H1 (cell line): ENCODE data around the gene DVL1. TPM values are rescaled to one million over a fixed set of nuclear protein-coding genes. Genes with fewer than 3 reads are reported as not detected.

Experiments used
- CTCF ChIA-PET: fragments of 300-600 bp; sonication (Branson Sonifier 250); formaldehyde crosslinking; loops from one replicate; lab custom pipeline; 2021; ENCODE audit not compliant: partially characterized antibody; lab: Charles Lee
- POLR2A ChIA-PET: fragments of 300-600 bp; sonication (Branson Sonifier 250); formaldehyde crosslinking; loops from one replicate; lab custom pipeline; 2021; ENCODE audit warnings: inconsistent platforms; ENCODE audit not compliant: partially characterized antibody; lab: Charles Lee
- DNase-seq, 2 experiments: peaks; one replicate each; pipeline versions ENCODE4 v3.0.0 to v3.0.0-alpha.2; 2010 to 2022; ENCODE audit warnings: low spot score in 2 of 2, low read depth in 1 of 2, mixed read lengths in 1 of 2
- FAIRE-seq: peaks from 2 replicates; lab custom pipeline; 2011; peaks lifted over from hg19 to GRCh38; lab: Jason Lieb, UNC
- H2AFZ ChIP-seq: 2 replicates; pipeline ENCODE4 v1.8.1; 2012; ENCODE audit warnings: low read length, inconsistent platforms
- H2AK5ac ChIP-seq: 2 replicates; pipeline ENCODE4 v1.6.1; 2013; ENCODE audit warnings: low read depth, low read length
- H2BK120ac ChIP-seq: replicated peaks from 2 replicates; pipeline ENCODE3; 2013; ENCODE audit warnings: low read depth, low read length, inconsistent platforms
- H2BK12ac ChIP-seq: 2 replicates; pipeline ENCODE4 v1.6.1; 2013; ENCODE audit warnings: low read depth, low read length
- H2BK15ac ChIP-seq: 2 replicates; pipeline ENCODE4 v1.6.1; 2013; ENCODE audit warnings: low read length
- H2BK20ac ChIP-seq: 2 replicates; pipeline ENCODE4 v1.6.1; 2013; ENCODE audit warnings: low read length
- H2BK5ac ChIP-seq: 2 replicates; pipeline ENCODE4 v1.6.1; 2013; ENCODE audit warnings: low read depth, low read length
- H3K14ac ChIP-seq: 2 replicates; pipeline ENCODE4 v1.6.1; 2013; ENCODE audit warnings: inconsistent platforms; ENCODE audit not compliant: insufficient read length
- H3K18ac ChIP-seq: 2 replicates; pipeline ENCODE4 v1.6.1; 2013; ENCODE audit warnings: low read length; ENCODE audit errors: extremely low read depth
- H3K23ac ChIP-seq: 2 replicates; pipeline ENCODE4 v1.6.1; 2013; ENCODE audit warnings: inconsistent platforms; ENCODE audit not compliant: insufficient read length
- H3K23me2 ChIP-seq: 2 replicates; pipeline ENCODE4 v1.6.1; 2013; ENCODE audit warnings: low read depth, low read length
- H3K27ac ChIP-seq: 2 replicates; pipeline ENCODE4 v1.6.1; 2011; ENCODE audit warnings: low read depth, low read length, inconsistent platforms
- H3K27me3 ChIP-seq, 4 experiments: replicated peaks in 1 of 4; 1 replicate in 1 of 4; 2 replicates in 3 of 4; pipeline versions ENCODE4 v1.6.1 to v1.8.1; 2011 to 2013; ENCODE audit warnings: low read length in 3 of 4, mild to moderate bottlenecking in 3 of 4, inconsistent platforms in 2 of 4, mixed read lengths in 2 of 4, moderate library complexity in 1 of 4; ENCODE audit not compliant: control insufficient read depth in 3 of 4, insufficient read depth in 3 of 4; ENCODE audit errors: extremely low read depth in 1 of 4
- H3K36me3 ChIP-seq, 4 experiments: 2 replicates each; pipeline versions ENCODE4 v1.6.1 to v1.8.1; 2011 to 2013; ENCODE audit warnings: mild to moderate bottlenecking in 4 of 4, low read length in 3 of 4, moderate library complexity in 2 of 4, control low read depth in 1 of 4, inconsistent platforms in 1 of 4; ENCODE audit not compliant: insufficient read depth in 4 of 4, control insufficient read depth in 2 of 4
- H3K4ac ChIP-seq: replicated peaks from 2 replicates; pipeline ENCODE3; 2013; ENCODE audit warnings: low read length, low read depth, mixed read lengths, inconsistent platforms; ENCODE audit not compliant: insufficient read length
- H3K4me1 ChIP-seq, 4 experiments: replicated peaks in 1 of 4; 1 replicate in 1 of 4; 2 replicates in 3 of 4; pipeline versions ENCODE4 v1.6.1 to v1.8.1; 2011 to 2013; ENCODE audit warnings: low read length in 3 of 4, inconsistent platforms in 2 of 4, mixed read lengths in 1 of 4; ENCODE audit not compliant: insufficient read depth in 4 of 4, control insufficient read depth in 3 of 4
- H3K4me2 ChIP-seq, 2 experiments: 2 replicates each; pipeline versions ENCODE4 v1.6.1 to v1.8.1; 2011 to 2013; ENCODE audit warnings: low read depth in 2 of 2, low read length in 2 of 2, control low read depth in 1 of 2, inconsistent platforms in 1 of 2, mild to moderate bottlenecking in 1 of 2; ENCODE audit not compliant: insufficient read depth in 1 of 2
- H3K4me3 ChIP-seq, 4 experiments: fragments of 200-600, 300-600 bp in 1 of 4; sonication (generic), shearing (Covaris generic), sonication (Bioruptor Twin) in 1 of 4; 2 replicates each; pipeline versions ENCODE4 v1.5.1 to v1.8.1; 2011 to 2016; ENCODE audit warnings: low read length in 4 of 4, low read depth in 3 of 4, control low read depth in 2 of 4, inconsistent platforms in 2 of 4, mild to moderate bottlenecking in 2 of 4, mixed read lengths in 1 of 4, moderate library complexity in 1 of 4; ENCODE audit not compliant: insufficient read depth in 2 of 4; ENCODE audit errors: extremely low read depth in 1 of 4
- H3K56ac ChIP-seq: replicated peaks from 2 replicates; pipeline ENCODE3; 2013; ENCODE audit warnings: low read depth, mild to moderate bottlenecking, mixed read lengths, low read length, inconsistent platforms; ENCODE audit not compliant: insufficient read length
- H3K79me1 ChIP-seq: 2 replicates; pipeline ENCODE4 v1.6.1; 2013; ENCODE audit warnings: low read depth, low read length, control low read depth
- H3K79me2 ChIP-seq, 2 experiments: 2 replicates each; pipeline versions ENCODE4 v1.6.1 to v1.8.1; 2012 to 2013; ENCODE audit warnings: low read length in 2 of 2, mild to moderate bottlenecking in 2 of 2, inconsistent platforms in 1 of 2; ENCODE audit not compliant: insufficient read depth in 2 of 2, control insufficient read depth in 1 of 2
- H3K9ac ChIP-seq, 4 experiments: replicated peaks in 1 of 4; 1 replicate in 1 of 4; 2 replicates in 3 of 4; pipeline versions ENCODE4 v1.6.1 to v1.8.1; 2011 to 2013; ENCODE audit warnings: low read depth in 3 of 4, low read length in 3 of 4, control low read depth in 2 of 4, mild to moderate bottlenecking in 2 of 4, moderate library complexity in 2 of 4, inconsistent platforms in 1 of 4; ENCODE audit errors: extremely low read depth in 1 of 4
- H3K9me3 ChIP-seq, 2 experiments: 2 replicates each; pipeline versions ENCODE4 v1.6.1 to v1.8.1; 2012 to 2013; ENCODE audit warnings: mild to moderate bottlenecking in 2 of 2, moderate library complexity in 2 of 2, control low read depth in 1 of 2, inconsistent platforms in 1 of 2, low read depth in 1 of 2, low read length in 1 of 2, mixed read lengths in 1 of 2; ENCODE audit not compliant: insufficient read depth in 2 of 2
- H4K20me1 ChIP-seq, 2 experiments: replicated peaks in 1 of 2; 2 replicates each; pipeline versions ENCODE3 to v1.8.1; 2011 to 2013; ENCODE audit warnings: inconsistent platforms in 2 of 2, low read length in 2 of 2, mild to moderate bottlenecking in 1 of 2; ENCODE audit not compliant: insufficient read depth in 2 of 2, control insufficient read depth in 1 of 2
- H4K5ac ChIP-seq: 2 replicates; pipeline ENCODE4 v1.6.1; 2013; ENCODE audit warnings: low read length, low read depth, mixed read lengths, inconsistent platforms; ENCODE audit not compliant: insufficient read length
- H4K8ac ChIP-seq: 2 replicates; pipeline ENCODE4 v1.8.0; 2013; ENCODE audit warnings: mild to moderate bottlenecking, moderate library complexity, low read length, inconsistent platforms; ENCODE audit not compliant: insufficient read depth; ENCODE audit errors: extremely low read depth
- H4K91ac ChIP-seq: replicated peaks from 2 replicates; pipeline ENCODE3; 2013; ENCODE audit warnings: low read length, mixed read lengths, inconsistent platforms; ENCODE audit not compliant: insufficient read length
- CTCF ChIP-seq, 3 experiments: IDR thresholded peaks; 1 replicate in 2 of 3; 2 replicates in 1 of 3; pipeline versions ENCODE4 v1.5.1 to v1.6.1; 2011; ENCODE audit warnings: low read length in 3 of 3, mild to moderate bottlenecking in 3 of 3, inconsistent platforms in 2 of 3, low read depth in 1 of 3, moderate library complexity in 1 of 3; ENCODE audit not compliant: insufficient read depth in 1 of 3; ENCODE audit errors: control extremely low read depth in 1 of 3
- FOSL1 ChIP-seq: IDR thresholded peaks from 2 replicates; pipeline ENCODE4 v1.6.1; 2011; ENCODE audit warnings: mild to moderate bottlenecking, low read depth, low read length, moderate library complexity; ENCODE audit not compliant: insufficient read depth
- KDM1A ChIP-seq: fragments of 200-600, 300-600 bp; sonication (generic); IDR thresholded peaks from 2 replicates; pipeline ENCODE4 v1.7.1; 2016; ENCODE audit warnings: mild to moderate bottlenecking, low read length, borderline replicate concordance
- KDM4A ChIP-seq: IDR thresholded peaks from one replicate; pipeline ENCODE4 v1.7.1; 2012; ENCODE audit warnings: low read depth, mild to moderate bottlenecking, moderate library complexity, low read length, inconsistent platforms; ENCODE audit not compliant: severe bottlenecking
- KDM5A ChIP-seq: fragments of 200-600 bp; IDR thresholded peaks from 2 replicates; pipeline ENCODE4 v1.7.1; 2012; ENCODE audit warnings: mild to moderate bottlenecking, low read length, inconsistent platforms, mixed read lengths
- POLR2A ChIP-seq, 2 experiments: IDR thresholded peaks; 1 replicate in 1 of 2; 2 replicates in 1 of 2; pipeline ENCODE4 v1.6.1; 2011; ENCODE audit warnings: low read depth in 2 of 2, low read length in 2 of 2, mild to moderate bottlenecking in 2 of 2; ENCODE audit errors: control extremely low read depth in 1 of 2
- TAF7 ChIP-seq: optimal IDR thresholded peaks from 2 replicates; pipeline ENCODE3; 2011; ENCODE audit warnings: low read depth, mild to moderate bottlenecking, inconsistent platforms, low read length, moderate library complexity, borderline replicate concordance
- ZNF274 ChIP-seq: IDR thresholded peaks from 2 replicates; pipeline ENCODE4 v1.7.0; 2012; ENCODE audit warnings: low read length, borderline replicate concordance; ENCODE audit errors: extremely low read depth
- WGBS, 2 experiments: shearing (Covaris generic) in 1 of 2; methylation state at CpG; one replicate each; pipeline versions ENCODE4 v1.1.6 to v1.1.7; 2013 to 2015; ENCODE audit warnings: low lambda C conversion rate in 2 of 2, mixed read lengths in 2 of 2, inconsistent platforms in 1 of 2, low coverage in 1 of 2, missing lambda C conversion rate in 1 of 2; ENCODE audit not compliant: insufficient replicate concordance in 2 of 2, insufficient coverage in 1 of 2, insufficient read length in 1 of 2; ENCODE audit errors: extremely low coverage in 1 of 2, missing lambda C conversion rate in 1 of 2; 5-methylcytosine and 5-hydroxymethylcytosine counted together
- polyA plus RNA-seq, 7 experiments: library from polyadenylated mRNA; depleted of rRNA in 3 of 7; stranded (reverse) in 5 of 7; unstranded in 2 of 7; fragments of >200 nt in 5 of 7; fragments of 200-250 nt in 2 of 7; gene quantifications; 1 replicate in 5 of 7; 2 replicates in 1 of 7; 4 replicates in 1 of 7; pipeline versions ENCODE4 v1.2.1 to v1.2.3, GENCODE V29; 2011 to 2013; ENCODE audit warnings: missing spikeins in 2 of 7, mixed read lengths in 2 of 7
- total RNA-seq: library from RNA; stranded (reverse); fragmentation: NEBNext Ultra II Directional; extraction: Animal tissue kit (Norgen Biotek cat#: 25700); gene quantifications from 2 replicates; pipeline ENCODE4 v1.2.1, GENCODE V29; 2021

Gene DVL1
- total and polyA plus RNA-seq, 2 of the 8 experiments (the other 6 are each of a cell fraction or from before 2014, with no cell fraction given) = 39.4 to 58.9 TPM

DNA sequence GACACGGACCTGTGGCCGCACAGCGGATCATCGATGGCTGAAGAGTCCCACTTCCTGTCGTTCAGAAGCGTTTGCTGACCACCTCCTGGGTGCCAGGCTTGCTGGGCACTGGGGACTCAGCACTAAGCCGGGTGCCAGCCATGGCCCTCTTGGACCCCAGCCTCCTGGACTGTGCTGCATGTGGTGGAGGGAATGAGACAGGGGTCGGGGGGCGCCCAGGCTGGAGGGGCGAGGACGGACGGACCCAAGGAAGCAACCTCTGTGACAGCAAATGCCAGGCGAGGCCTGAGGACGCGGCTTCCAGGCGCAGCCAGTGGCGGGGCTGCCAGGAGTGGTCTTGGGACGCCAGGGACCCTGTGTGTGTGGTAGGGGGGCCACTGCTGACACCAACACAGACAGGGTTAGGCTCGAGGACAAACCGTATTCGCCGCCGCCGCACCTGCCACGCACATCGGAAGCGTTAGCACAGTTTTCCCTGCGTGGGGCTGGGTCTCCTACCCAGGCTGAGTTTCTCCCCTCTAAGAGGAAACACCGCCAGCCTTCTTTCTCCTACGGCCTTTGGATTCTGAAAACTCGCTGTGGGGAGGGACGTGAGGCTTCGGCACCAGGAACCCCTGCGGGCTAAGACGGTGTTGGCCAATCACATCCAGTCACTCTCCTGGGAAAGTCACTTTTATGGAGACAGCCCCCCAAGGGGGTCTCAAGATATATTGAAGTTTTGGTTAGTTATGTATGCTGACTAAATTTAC, 12.2 kb upstream of the DVL1 start:
- H3K56ac ChIP-seq = no peak overlapping the region
- 85% methylated on average over 30 of the region's 35 CpGs; no CpG with 5 or more reads in 1 of the 2 experiments for WGBS, 2 experiments
- H4K20me1 ChIP-seq = peaks cover 0 to 3% of the 10 kb centered on the region in 2 experiments
- DNase-seq = no peak
- 0 out of 4 replicates have a peak overlapping the region, but pooled peaks of 1 of the 2 experiments have one; percentile 6 for H3K4me2 ChIP-seq
- H2BK120ac ChIP-seq = no peak overlapping the region
- H2BK5ac ChIP-seq = peak overlapping the region; percentile 66; the same call in 1 of the 2 replicates
- no peak overlapping the region for H2AFZ ChIP-seq
- no peak overlapping the region for H3K4me3 ChIP-seq
- H3K9ac ChIP-seq = no peak overlapping the region; a peak in 1 of 7 replicates
- 0 out of 2 replicates have a peak overlapping the region, but pooled peaks have one; percentile 87 for H2BK20ac ChIP-seq
- H3K18ac ChIP-seq = no peak overlapping the region
- ChIA-PET POLR2A (interaction anchor here (0.8 to 1.8 kb wide), 4 partner anchors 10 to 37 kb away, joined by 3 to 7 read pairs (median 4); partner anchors contain the start of gene CCNL2), CTCF (interaction anchor here (0.6 to 2.3 kb wide), 3 partner anchors 10 to 77 kb away, joined by 3 to 17 read pairs (median 5); partner anchors contain the start of gene AURKAIP1)
- H4K8ac ChIP-seq = no peak overlapping the region
- H3K23ac ChIP-seq = no peak overlapping the region
- peak overlapping the region; percentile 96; the same call in 1 of the 2 replicates for H2AK5ac ChIP-seq
- no peaks in the 10 kb centered on the region; a peak in 4 of 7 replicates for H3K27me3 ChIP-seq
- peak overlapping the region; percentile 97; the same call in 1 of the 2 replicates for H2BK15ac ChIP-seq
- H3K14ac ChIP-seq = no peak overlapping the region
- peak overlapping the region; percentile 95 for H2BK12ac ChIP-seq
- H3K79me1 ChIP-seq = no peaks in the 10 kb centered on the region
- no peak overlapping the region for H3K27ac ChIP-seq
- peak overlapping the region; percentile 94 for H4K91ac ChIP-seq
- H4K5ac ChIP-seq = no peak overlapping the region
- no peak for FAIRE-seq
- peaks cover 2 to 23% (median 17%) of the 10 kb centered on the region in 4 experiments for H3K4me1 ChIP-seq
- peaks cover 6% of the 10 kb centered on the region for H3K23me2 ChIP-seq
- H3K9me3 ChIP-seq = peaks cover under 1 to 7% of the 10 kb centered on the region in 2 experiments; a peak in 3 of 4 replicates
- no peak overlapping the region for H3K4ac ChIP-seq
- H3K79me2 ChIP-seq = no peaks in the 10 kb centered on the region
- no peaks in the 10 kb centered on the region; a peak in 1 of 8 replicates for H3K36me3 ChIP-seq
- TF ChIP-seq KDM1A (no peak), KDM4A (no peak), KDM5A (no peak), CTCF (IDR thresholded peaks at IDR 0.05; ENCODE audit: control extremely low read depth in 1 of 3, insufficient read depth in 1 of 3, low read depth in 1 of 3, low read length in 3 of 3) (no peak), TAF7 (no peak), ZNF274 (no peak), POLR2A (IDR thresholded peaks at IDR 0.05; ENCODE audit: control extremely low read depth in 1 of 2, low read depth in 2 of 2, low read length in 2 of 2) (no peak), FOSL1 (no peak)
